ENCODE measurements around the gene BICDL1. TPM values are rescaled to one million over a fixed set of nuclear protein-coding genes. Genes with fewer than 3 reads are reported as not detected.

The BICDL1 gene
- total and polyA plus RNA-seq, 10 donors, result 4.5 to 16.0 (median 8.7) TPM

GRCh38 chr12:120121766-120122293 lies 132.8 kb downstream of the BICDL1 start:
- 44 to 68% (median 58%) methylated on average over 4 of the region's 4 CpGs for WGBS, 5 donors
- Histone ChIP-seq H3K27me3 (replicated peaks in 1 of 7) (no peaks in the 10 kb centered on the region), H3K27ac (peak overlapping the region in 5 of 8 donors; percentile 9 to 98 (median 24)), H3K9me3 (no peaks in the 10 kb centered on the region), H3K36me3 (peaks cover 0 to 11% (median 6%) of the 10 kb centered on the region in 6 donors), H3K4me1 (peaks cover 24 to 97% (median 73%) of the 10 kb centered on the region in 6 donors), H3K4me3 (no peak overlapping the region)
- no peak for TF ChIP-seq POLR2A (IDR thresholded peaks at IDR 0.05)
- TF ChIP-seq POLR2AphosphoS5 (IDR thresholded peaks at IDR 0.05), result peak in 1 of 3 donors; percentile 24
- intact Hi-C loops (cut with DNase I; ENCODE audit: low total_unique reads), result no loop called here
- no peak for DNase-seq

GRCh38 chr12:120125029-120125428 lies 136.0 kb downstream of the BICDL1 start:
- DNase-seq, result no peak
- Histone ChIP-seq H3K4me1 (peaks cover 3 to 76% (median 49%) of the 10 kb centered on the region in 6 donors), H3K27me3 (replicated peaks in 1 of 7) (no peaks in the 10 kb centered on the region), H3K9me3 (no peaks in the 10 kb centered on the region), H3K4me3 (no peak overlapping the region), H3K36me3 (peaks cover 0 to 43% (median 38%) of the 10 kb centered on the region in 6 donors), H3K27ac (no peak overlapping the region)
- no peak for TF ChIP-seq CTCF (IDR thresholded peaks at IDR 0.05 in 8 of 11, conservative IDR thresholded peaks at IDR 0.05 in 3 of 11)
- TF ChIP-seq POLR2A (IDR thresholded peaks at IDR 0.05), result no peak
- TF ChIP-seq POLR2AphosphoS5 (IDR thresholded peaks at IDR 0.05), result no peak
- 85 to 96% (median 93%) methylated on average over 4 of the region's 4 CpGs for WGBS, 5 donors
- intact Hi-C loops (cut with DNase I; ENCODE audit: low total_unique reads), result no loop called here

GRCh38 chr12:120125792-120126634 lies 137.0 kb downstream of the BICDL1 start:
- DNase-seq, result no peak
- Histone ChIP-seq H3K4me1 (peaks cover 3 to 66% (median 40%) of the 10 kb centered on the region in 6 donors), H3K27ac (peak overlapping the region in 7 of 8 donors; percentile 5 to 75 (median 58)), H3K36me3 (peaks cover 0 to 53% (median 48%) of the 10 kb centered on the region in 6 donors), H3K27me3 (replicated peaks in 1 of 7) (no peaks in the 10 kb centered on the region), H3K9me3 (no peaks in the 10 kb centered on the region), H3K4me3 (no peak overlapping the region)
- no peak for TF ChIP-seq CTCF (IDR thresholded peaks at IDR 0.05 in 8 of 11, conservative IDR thresholded peaks at IDR 0.05 in 3 of 11)
- no peak for TF ChIP-seq POLR2A (IDR thresholded peaks at IDR 0.05)
- no peak for TF ChIP-seq POLR2AphosphoS5 (IDR thresholded peaks at IDR 0.05)
- intact Hi-C loops (cut with DNase I; ENCODE audit: low total_unique reads), result no loop called here
- WGBS, 5 donors, result 84 to 90% (median 87%) methylated on average over 6 of the region's 6 CpGs

- H3K36me3 ChIP-seq, result peaks cover 3 to 59% (median 54%) of the 10 kb centered on the region in 6 donors
- H3K9me3 ChIP-seq, result no peaks in the 10 kb centered on the region
- peak overlapping the region in 7 of 8 donors; percentile 5 to 75 (median 58) for H3K27ac ChIP-seq
- no peak overlapping the region for H3K4me3 ChIP-seq
- TF ChIP-seq POLR2AphosphoS5 (IDR thresholded peaks at IDR 0.05), result peak in 1 of 3 donors; percentile 68
- no peak for TF ChIP-seq CTCF (IDR thresholded peaks at IDR 0.05 in 8 of 11, conservative IDR thresholded peaks at IDR 0.05 in 3 of 11)
- peaks cover 3 to 60% (median 34%) of the 10 kb centered on the region in 6 donors for H3K4me1 ChIP-seq
- H3K27me3 ChIP-seq (replicated peaks in 1 of 7), result no peaks in the 10 kb centered on the region
- 25 to 50% (median 37%) methylated on average over 2 of the region's 2 CpGs for WGBS, 5 donors
- intact Hi-C loops (cut with DNase I; ENCODE audit: low total_unique reads), result no loop called here
- no peak for DNase-seq
These were observed 137.6 kb downstream of the BICDL1 start for GRCh38 chr12:120126635-120127005.
